GM19351 (cell line): ENCODE results near the gene KCNJ16.

Source experiments
- ATAC-seq: cut with Tn5 transposase; IDR thresholded peaks from one replicate; pipeline ENCODE4 v1.9.1; 2021; ENCODE audit warnings: mild to moderate bottlenecking, moderate library complexity; ENCODE audit not compliant: unreplicated experiment

The KCNJ16 gene

GRCh38 chr17:70124723-70125122 lies 49.7 kb downstream of the KCNJ16 start:
- ATAC-seq = no peak

GRCh38 chr17:70127221-70127873 lies 52.3 kb downstream of the KCNJ16 start:
- ATAC-seq = no peak

- ATAC-seq = no peak
Measured at GRCh38 chr17:70128727-70129238, 53.8 kb downstream of the KCNJ16 start.

GRCh38 chr17:70130289-70130688 lies 55.3 kb downstream of the KCNJ16 start:
- ATAC-seq = no peak

GRCh38 chr17:70132505-70132904 lies 57.5 kb downstream of the KCNJ16 start:
- no peak for ATAC-seq

GRCh38 chr17:70134042-70134441 lies 59.0 kb downstream of the KCNJ16 start:
- no peak for ATAC-seq

- ATAC-seq = no peak
Measured at GRCh38 chr17:70134777-70135176, 59.8 kb downstream of the KCNJ16 start.

- ATAC-seq = no peak
Measured at GRCh38 chr17:70136131-70136530, 61.1 kb downstream of the KCNJ16 start.

GRCh38 chr17:70137451-70138230 lies 62.6 kb downstream of the KCNJ16 start:
- peak; percentile 98 for ATAC-seq

GRCh38 chr17:70138291-70138865 lies 63.4 kb downstream of the KCNJ16 start:
- ATAC-seq = no peak

- ATAC-seq = no peak
Measured at GRCh38 chr17:70139449-70139993, 64.5 kb downstream of the KCNJ16 start.

- ATAC-seq = no peak
Measured at GRCh38 chr17:70144260-70144846, 69.3 kb downstream of the KCNJ16 start.

GRCh38 chr17:70153210-70153609 lies 78.2 kb downstream of the KCNJ16 start:
- no peak for ATAC-seq

GRCh38 chr17:70157151-70157550 lies 82.1 kb downstream of the KCNJ16 start:
- no peak for ATAC-seq

GRCh38 chr17:70158180-70158579 lies 83.2 kb downstream of the KCNJ16 start:
- ATAC-seq = no peak

- no peak for ATAC-seq
Measured at GRCh38 chr17:70158591-70158990, 83.6 kb downstream of the KCNJ16 start.

GRCh38 chr17:70159980-70160379 lies 85.0 kb downstream of the KCNJ16 start:
- no peak for ATAC-seq

- ATAC-seq = no peak
Measured at GRCh38 chr17:70161519-70161918, 86.5 kb downstream of the KCNJ16 start.

- no peak for ATAC-seq
Measured at GRCh38 chr17:70165383-70165782, 90.4 kb downstream of the KCNJ16 start.

- no peak for ATAC-seq
Measured at GRCh38 chr17:70166615-70167014, 91.6 kb downstream of the KCNJ16 start.
